AG04449 (cell line): Measurements from ENCODE around the gene GSDMA.

Experiments
- CTCF ChIA-PET: fragments of 350-600 bp; formaldehyde crosslinking; extraction: SDS; loops from one replicate; lab custom pipeline; 2021; ENCODE audit warnings: antibody characterized with exemption; lab: Yijun Ruan, JAX
- POLR2A ChIA-PET: fragments of 400-600, 350-600 bp; formaldehyde crosslinking; extraction: SDS; loops from one replicate; lab custom pipeline; 2020; ENCODE audit warnings: antibody characterized with exemption, inconsistent platforms; lab: Yijun Ruan, JAX
- DNase-seq: peaks from one replicate; pipeline ENCODE4 v3.0.0-alpha.2; 2010; ENCODE audit warnings: low read depth, low spot score
- H3K4me3 ChIP-seq: 2 replicates; pipeline ENCODE4 v1.5.1; 2011; ENCODE audit warnings: low read depth, mild to moderate bottlenecking, control low read depth, low read length
- CTCF ChIP-seq: IDR thresholded peaks from one replicate; pipeline ENCODE4 v1.5.1; 2011; ENCODE audit warnings: mild to moderate bottlenecking, moderate library complexity, low read length, control low read depth, inconsistent platforms; ENCODE audit not compliant: insufficient read depth; ENCODE audit errors: missing control alignments

Gene GSDMA

DNA sequence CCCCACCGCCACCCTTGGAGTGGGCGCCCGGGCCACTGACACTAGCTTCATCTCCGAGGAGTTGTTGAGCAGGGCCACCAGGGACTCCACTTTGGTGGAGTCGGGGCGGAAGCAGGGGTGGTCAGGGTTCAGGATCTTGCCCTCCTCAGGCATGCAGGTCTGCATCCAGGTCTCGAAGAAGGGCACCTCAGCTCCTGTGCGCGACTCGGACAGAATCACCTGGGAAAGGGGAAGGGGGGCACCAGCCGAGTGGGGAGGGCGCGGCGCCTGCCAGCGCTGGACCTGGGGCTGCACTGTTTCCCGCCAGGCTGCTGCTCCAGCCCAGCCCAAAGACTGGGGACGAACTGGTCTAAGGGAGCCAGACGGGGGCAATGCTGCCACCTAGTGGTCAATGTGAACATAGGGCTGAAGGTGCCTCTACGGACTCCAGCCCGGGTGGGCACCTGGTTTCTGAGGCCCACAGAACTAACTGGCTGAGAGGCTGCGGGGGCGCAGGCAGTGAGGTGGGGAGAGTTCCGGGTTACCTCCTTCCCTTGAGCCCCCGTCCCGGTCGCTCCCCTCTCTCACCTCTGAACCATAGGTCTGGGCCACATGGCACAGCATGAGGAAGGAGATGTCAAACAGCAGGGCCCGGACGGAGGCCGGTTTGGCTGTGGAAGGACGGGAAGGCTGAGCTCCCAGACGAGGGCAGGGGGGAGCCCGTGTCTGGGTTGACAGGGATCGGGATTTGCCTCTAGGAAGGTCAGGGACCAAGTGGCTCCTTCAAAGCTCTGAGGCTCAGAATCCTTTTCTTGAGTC, 64.2 kb downstream of the GSDMA start:
- POLR2A ChIA-PET = no interaction called here

More for the DNA sequence above, 64.2 kb downstream of the GSDMA start:
- TF ChIP-seq CTCF = peak; percentile 95
- H3K4me3 ChIP-seq = no peak overlapping the region
- CTCF ChIA-PET = interaction anchor here (0.5 to 17.3 kb wide), 59 partner anchors 10 to 192 kb away, joined by 3 to 325 read pairs (median 5); partner anchors contain the start of genes CSF3, MED24, NR1D1 and PSMD3
- no peak for DNase-seq
